ENCODE results near the gene SMNDC1. TPM values are rescaled to one million over a fixed set of nuclear protein-coding genes. Genes with fewer than 3 reads are reported as not detected.

The SMNDC1 gene
- total RNA-seq, 4 donors from 2014 or later, result 3.6 to 15.7 (median 8.9) TPM

GRCh38 chr10:110330675-110331074 lies 26.0 kb upstream of the SMNDC1 start:
- no peak for DNase-seq
- Histone ChIP-seq H3K27ac (no peak overlapping the region), H3K9me3 (peaks cover 16 to 17% of the 10 kb centered on the region in 2 donors), H3K4me1 (peaks cover 0 to 1% (median 0%) of the 10 kb centered on the region in 4 donors), H3K4me3 (no peak overlapping the region), H3K36me3 (no peaks in the 10 kb centered on the region), H3K27me3 (no peaks in the 10 kb centered on the region)
- WGBS, 2 donors (ENCODE audit: low coverage in 1 of 2), result 94% methylated on average over 6 of the region's 6 CpGs; no CpG with 5 or more reads in 1 of the 2 donors
- TF ChIP-seq CTCF (IDR thresholded peaks at IDR 0.05), result no peak
- no peak for TF ChIP-seq EP300 (IDR thresholded peaks at IDR 0.05; ENCODE audit: low read depth)
- no peak for TF ChIP-seq POLR2A (IDR thresholded peaks at IDR 0.05)
- no peak for TF ChIP-seq POLR2AphosphoS5 (IDR thresholded peaks at IDR 0.05)
- in situ Hi-C loops (cut with MboI; ENCODE audit: low pct_ligation_motif_present in 1 of 4, low pct_unique_long_range_greater_than_20kb in 1 of 4, low sequenced_read_pairs in 3 of 4), result no loop called here
- intact Hi-C loops (cut with DNase I; ENCODE audit: low total_unique reads), result no loop called here

- Histone ChIP-seq H3K9me3 (peaks cover 16 to 17% of the 10 kb centered on the region in 2 donors), H3K27ac (no peak overlapping the region), H3K4me1 (no peaks in the 10 kb centered on the region), H3K36me3 (no peaks in the 10 kb centered on the region), H3K4me3 (no peak overlapping the region), H3K27me3 (no peaks in the 10 kb centered on the region)
- intact Hi-C loops (cut with DNase I; ENCODE audit: low total_unique reads) (no loop called here), in situ Hi-C loops (cut with MboI; ENCODE audit: low pct_ligation_motif_present in 1 of 4, low pct_unique_long_range_greater_than_20kb in 1 of 4, low sequenced_read_pairs in 3 of 4) (no loop called here)
- WGBS, 2 donors (ENCODE audit: low coverage in 1 of 2), result 76 to 79% methylated on average over 5 of the region's 5 CpGs
- TF ChIP-seq EP300 (IDR thresholded peaks at IDR 0.05; ENCODE audit: low read depth) (no peak), POLR2AphosphoS5 (IDR thresholded peaks at IDR 0.05) (no peak), POLR2A (IDR thresholded peaks at IDR 0.05) (no peak), CTCF (IDR thresholded peaks at IDR 0.05) (no peak)
- no peak for DNase-seq
Observed at GRCh38 chr10:110327262-110327914, 22.7 kb upstream of the SMNDC1 start.

DNA sequence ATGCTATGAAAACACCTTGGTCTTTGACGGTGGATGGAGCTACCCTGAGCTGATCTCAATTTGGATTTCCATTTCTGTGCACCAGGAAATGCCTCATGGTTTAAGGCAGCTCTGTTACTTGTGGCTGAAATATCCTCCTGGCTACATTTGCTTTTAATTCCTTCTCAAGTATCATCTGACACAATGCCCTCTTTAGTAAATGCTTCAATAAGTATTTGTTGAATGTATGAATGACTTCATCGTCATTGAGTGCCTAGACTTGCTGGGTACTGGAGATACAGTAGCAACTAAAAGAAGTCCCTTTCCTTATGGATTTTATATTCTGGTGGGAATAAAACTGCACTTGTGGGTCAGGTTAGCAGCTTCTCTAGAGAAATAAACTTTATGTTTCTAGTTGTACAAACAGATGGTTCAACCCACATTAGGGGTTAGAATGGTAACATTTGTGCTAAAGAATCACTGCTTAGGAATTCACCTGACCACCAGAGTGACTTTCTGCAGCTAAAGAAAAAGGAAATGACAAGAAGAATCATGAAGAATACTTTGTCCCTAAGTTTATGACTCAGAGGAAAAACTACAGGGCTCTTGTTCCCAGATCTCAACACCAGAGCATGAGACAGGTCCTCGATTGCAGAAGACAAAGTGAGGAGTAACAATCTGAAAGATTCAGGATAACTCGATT lies 21.8 kb upstream of the SMNDC1 start:
- no peak for DNase-seq
- no peaks in the 10 kb centered on the region for H3K36me3 ChIP-seq
- H3K4me3 ChIP-seq, result no peak overlapping the region
- H3K4me1 ChIP-seq, result no peaks in the 10 kb centered on the region
- H3K9me3 ChIP-seq, result peaks cover 16 to 19% of the 10 kb centered on the region in 2 donors
- 82 to 88% methylated on average over 3 to 4 of the region's 4 CpGs for WGBS, 2 donors (ENCODE audit: low coverage in 1 of 2)
- no peaks in the 10 kb centered on the region for H3K27me3 ChIP-seq
- in situ Hi-C loops (cut with MboI; ENCODE audit: low pct_ligation_motif_present in 1 of 4, low pct_unique_long_range_greater_than_20kb in 1 of 4, low sequenced_read_pairs in 3 of 4), result no loop called here
- intact Hi-C loops (cut with DNase I; ENCODE audit: low total_unique reads), result no loop called here
- no peak for TF ChIP-seq EP300 (IDR thresholded peaks at IDR 0.05; ENCODE audit: low read depth)
- no peak for TF ChIP-seq CTCF (IDR thresholded peaks at IDR 0.05)
- TF ChIP-seq POLR2A (IDR thresholded peaks at IDR 0.05), result no peak
- no peak for TF ChIP-seq POLR2AphosphoS5 (IDR thresholded peaks at IDR 0.05)
- H3K27ac ChIP-seq, result no peak overlapping the region

DNA sequence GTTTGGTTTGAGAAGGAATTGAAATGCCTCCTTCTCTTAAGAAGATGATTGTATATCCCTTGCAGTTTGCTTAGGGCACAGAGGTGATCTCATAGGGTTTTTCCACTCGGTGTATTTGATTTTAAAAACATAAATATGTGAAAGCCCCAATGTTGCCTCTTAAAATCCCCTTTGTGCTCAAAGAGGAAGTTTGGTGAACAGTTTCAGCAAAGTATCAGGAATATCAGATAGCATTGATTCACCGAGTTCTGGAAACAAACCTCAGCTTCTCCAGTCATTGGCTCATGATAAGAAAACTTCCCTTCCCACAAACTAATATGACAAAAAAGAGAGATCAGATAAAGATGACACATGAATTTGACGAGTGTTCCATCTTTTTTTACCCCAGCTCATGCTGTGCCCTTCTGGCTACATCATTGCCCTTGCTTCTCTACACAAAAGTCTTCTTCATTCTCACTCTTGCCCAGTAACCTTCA lies 20.1 kb upstream of the SMNDC1 start:
- no peak overlapping the region for H3K4me3 ChIP-seq
- TF ChIP-seq EP300 (IDR thresholded peaks at IDR 0.05; ENCODE audit: low read depth) (no peak), POLR2A (IDR thresholded peaks at IDR 0.05) (no peak), POLR2AphosphoS5 (IDR thresholded peaks at IDR 0.05) (no peak), CTCF (IDR thresholded peaks at IDR 0.05) (no peak)
- no peaks in the 10 kb centered on the region for H3K36me3 ChIP-seq
- in situ Hi-C loops (cut with MboI; ENCODE audit: low pct_ligation_motif_present in 1 of 4, low pct_unique_long_range_greater_than_20kb in 1 of 4, low sequenced_read_pairs in 3 of 4), result loop anchor here in 2 of 4 donors (25.0 kb wide), 2 partner anchors 212 to 562 kb away; no protein-coding TSS in a partner anchor
- DNase-seq, result no peak
- no peaks in the 10 kb centered on the region for H3K27me3 ChIP-seq
- H3K4me1 ChIP-seq, result no peaks in the 10 kb centered on the region
- intact Hi-C loops (cut with DNase I; ENCODE audit: low total_unique reads), result no loop called here
- no peak overlapping the region for H3K27ac ChIP-seq
- peaks cover 1 to 9% of the 10 kb centered on the region in 2 donors for H3K9me3 ChIP-seq
- 43 to 51% methylated on average over 2 to 3 of the region's 3 CpGs for WGBS, 2 donors (ENCODE audit: low coverage in 1 of 2)
